ENCODE results near the gene C16orf92.

- TF ChIP-seq GATA2 (IDR thresholded peaks at IDR 0.05; ENCODE audit: low read depth, low read length) (no peak), GATA3 (IDR thresholded peaks at IDR 0.05; ENCODE audit: low read depth, low read length) (no peak)
Measured at GRCh38 chr16:30063278-30063892, 40.4 kb downstream of the C16orf92 start.

All from SH-SY5Y (cell line).